ENCODE results near the gene TMEM82. TPM values are rescaled to one million over a fixed set of nuclear protein-coding genes. Genes with fewer than 3 reads are reported as not detected.

Gene TMEM82
- total and polyA plus RNA-seq, 2 of the 13 experiments (the other 11 are each of a cell fraction or from before 2014, with no cell fraction given): 0.24 to 0.97 TPM

DNA sequence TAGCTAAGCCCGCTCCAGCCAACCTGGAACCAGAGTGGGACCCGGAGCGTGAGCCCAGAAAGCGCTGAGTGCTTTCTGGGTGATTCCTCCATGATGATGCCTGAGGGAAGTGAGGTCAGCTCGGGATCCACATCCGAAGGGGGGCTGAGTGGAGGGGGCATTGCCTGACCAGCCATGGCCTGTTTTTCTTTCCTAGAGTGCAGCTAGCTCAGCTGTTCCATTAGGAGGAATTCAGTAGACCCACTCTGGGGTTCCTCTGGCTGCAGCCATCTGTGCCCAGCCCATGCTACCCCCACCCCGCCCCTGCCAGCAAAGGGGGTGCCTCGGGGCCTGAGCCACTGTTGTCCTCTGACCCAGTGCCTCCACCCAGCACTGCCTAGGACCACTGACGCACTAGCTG, 15.8 kb upstream of the TMEM82 start:
- ChIA-PET POLR2A (no interaction called here), CTCF (ENCODE audit: low intra/inter-chr PET ratio, low total read pairs) (no interaction called here)
- H3K4me3 ChIP-seq (replicated peaks in 1 of 3; ENCODE audit: insufficient read depth in 1 of 3, low read depth in 2 of 3, low read length in 3 of 3): no peak overlapping the region
- no TSS peak for BruUV-seq (replicated peaks)
- no peak overlapping the region for H3K9ac ChIP-seq (ENCODE audit: insufficient read depth, low read depth, low read length)
- no peak overlapping the region for H3K4me2 ChIP-seq (ENCODE audit: low read depth, low read length)
- no peak overlapping the region for H2AFZ ChIP-seq (ENCODE audit: low read length)
- no peak for TF ChIP-seq POLR2AphosphoS5 (IDR thresholded peaks at IDR 0.05; ENCODE audit: low read depth, low read length)
- no peak for TF ChIP-seq RFX3 (CRISPR knock-in tag; IDR thresholded peaks at IDR 0.05)
- TF ChIP-seq, protein P1, sequence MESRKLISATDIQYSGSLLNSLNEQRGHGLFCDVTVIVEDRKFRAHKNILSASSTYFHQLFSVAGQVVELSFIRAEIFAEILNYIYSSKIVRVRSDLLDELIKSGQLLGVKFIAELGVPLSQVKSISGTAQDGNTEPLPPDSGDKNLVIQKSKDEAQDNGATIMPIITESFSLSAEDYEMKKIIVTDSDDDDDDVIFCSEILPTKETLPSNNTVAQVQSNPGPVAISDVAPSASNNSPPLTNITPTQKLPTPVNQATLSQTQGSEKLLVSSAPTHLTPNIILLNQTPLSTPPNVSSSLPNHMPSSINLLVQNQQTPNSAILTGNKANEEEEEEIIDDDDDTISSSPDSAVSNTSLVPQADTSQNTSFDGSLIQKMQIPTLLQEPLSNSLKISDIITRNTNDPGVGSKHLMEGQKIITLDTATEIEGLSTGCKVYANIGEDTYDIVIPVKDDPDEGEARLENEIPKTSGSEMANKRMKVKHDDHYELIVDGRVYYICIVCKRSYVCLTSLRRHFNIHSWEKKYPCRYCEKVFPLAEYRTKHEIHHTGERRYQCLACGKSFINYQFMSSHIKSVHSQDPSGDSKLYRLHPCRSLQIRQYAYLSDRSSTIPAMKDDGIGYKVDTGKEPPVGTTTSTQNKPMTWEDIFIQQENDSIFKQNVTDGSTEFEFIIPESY (CRISPR knock-in tag; IDR thresholded peaks at IDR 0.05): no peak
- no peak for TF ChIP-seq NR3C1 (CRISPR knock-in tag; IDR thresholded peaks at IDR 0.05)
- TF ChIP-seq, protein P2, sequence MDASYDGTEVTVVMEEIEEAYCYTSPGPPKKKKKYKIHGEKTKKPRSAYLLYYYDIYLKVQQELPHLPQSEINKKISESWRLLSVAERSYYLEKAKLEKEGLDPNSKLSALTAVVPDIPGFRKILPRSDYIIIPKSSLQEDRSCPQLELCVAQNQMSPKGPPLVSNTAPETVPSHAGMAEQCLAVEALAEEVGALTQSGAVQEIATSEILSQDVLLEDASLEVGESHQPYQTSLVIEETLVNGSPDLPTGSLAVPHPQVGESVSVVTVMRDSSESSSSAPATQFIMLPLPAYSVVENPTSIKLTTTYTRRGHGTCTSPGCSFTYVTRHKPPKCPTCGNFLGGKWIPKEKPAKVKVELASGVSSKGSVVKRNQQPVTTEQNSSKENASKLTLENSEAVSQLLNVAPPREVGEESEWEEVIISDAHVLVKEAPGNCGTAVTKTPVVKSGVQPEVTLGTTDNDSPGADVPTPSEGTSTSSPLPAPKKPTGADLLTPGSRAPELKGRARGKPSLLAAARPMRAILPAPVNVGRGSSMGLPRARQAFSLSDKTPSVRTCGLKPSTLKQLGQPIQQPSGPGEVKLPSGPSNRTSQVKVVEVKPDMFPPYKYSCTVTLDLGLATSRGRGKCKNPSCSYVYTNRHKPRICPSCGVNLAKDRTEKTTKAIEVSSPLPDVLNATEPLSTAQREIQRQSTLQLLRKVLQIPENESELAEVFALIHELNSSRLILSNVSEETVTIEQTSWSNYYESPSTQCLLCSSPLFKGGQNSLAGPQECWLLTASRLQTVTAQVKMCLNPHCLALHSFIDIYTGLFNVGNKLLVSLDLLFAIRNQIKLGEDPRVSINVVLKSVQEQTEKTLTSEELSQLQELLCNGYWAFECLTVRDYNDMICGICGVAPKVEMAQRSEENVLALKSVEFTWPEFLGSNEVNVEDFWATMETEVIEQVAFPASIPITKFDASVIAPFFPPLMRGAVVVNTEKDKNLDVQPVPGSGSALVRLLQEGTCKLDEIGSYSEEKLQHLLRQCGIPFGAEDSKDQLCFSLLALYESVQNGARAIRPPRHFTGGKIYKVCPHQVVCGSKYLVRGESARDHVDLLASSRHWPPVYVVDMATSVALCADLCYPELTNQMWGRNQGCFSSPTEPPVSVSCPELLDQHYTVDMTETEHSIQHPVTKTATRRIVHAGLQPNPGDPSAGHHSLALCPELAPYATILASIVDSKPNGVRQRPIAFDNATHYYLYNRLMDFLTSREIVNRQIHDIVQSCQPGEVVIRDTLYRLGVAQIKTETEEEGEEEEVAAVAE (CRISPR knock-in tag; IDR thresholded peaks at IDR 0.05; ENCODE audit: borderline replicate concordance): no peak
- TF ChIP-seq, protein P3, sequence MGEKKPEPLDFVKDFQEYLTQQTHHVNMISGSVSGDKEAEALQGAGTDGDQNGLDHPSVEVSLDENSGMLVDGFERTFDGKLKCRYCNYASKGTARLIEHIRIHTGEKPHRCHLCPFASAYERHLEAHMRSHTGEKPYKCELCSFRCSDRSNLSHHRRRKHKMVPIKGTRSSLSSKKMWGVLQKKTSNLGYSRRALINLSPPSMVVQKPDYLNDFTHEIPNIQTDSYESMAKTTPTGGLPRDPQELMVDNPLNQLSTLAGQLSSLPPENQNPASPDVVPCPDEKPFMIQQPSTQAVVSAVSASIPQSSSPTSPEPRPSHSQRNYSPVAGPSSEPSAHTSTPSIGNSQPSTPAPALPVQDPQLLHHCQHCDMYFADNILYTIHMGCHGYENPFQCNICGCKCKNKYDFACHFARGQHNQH (CRISPR knock-in tag; IDR thresholded peaks at IDR 0.05): no peak
- no peak for TF ChIP-seq GATAD1 (CRISPR knock-in tag; IDR thresholded peaks at IDR 0.05)
- TF ChIP-seq KMT2A (CRISPR knock-in tag; IDR thresholded peaks at IDR 0.05): no peak
- no peak for TF ChIP-seq CEBPG (CRISPR knock-in tag; IDR thresholded peaks at IDR 0.05)
- TF ChIP-seq, protein P4, sequence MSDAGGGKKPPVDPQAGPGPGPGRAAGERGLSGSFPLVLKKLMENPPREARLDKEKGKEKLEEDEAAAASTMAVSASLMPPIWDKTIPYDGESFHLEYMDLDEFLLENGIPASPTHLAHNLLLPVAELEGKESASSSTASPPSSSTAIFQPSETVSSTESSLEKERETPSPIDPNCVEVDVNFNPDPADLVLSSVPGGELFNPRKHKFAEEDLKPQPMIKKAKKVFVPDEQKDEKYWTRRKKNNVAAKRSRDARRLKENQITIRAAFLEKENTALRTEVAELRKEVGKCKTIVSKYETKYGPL (CRISPR knock-in tag; IDR thresholded peaks at IDR 0.05): no peak
- no peak for TF ChIP-seq ZNF331 (CRISPR knock-in tag; IDR thresholded peaks at IDR 0.05)
- no peak for TF ChIP-seq ZNF143 (CRISPR knock-in tag; IDR thresholded peaks at IDR 0.05)
- TF ChIP-seq, protein P5, sequence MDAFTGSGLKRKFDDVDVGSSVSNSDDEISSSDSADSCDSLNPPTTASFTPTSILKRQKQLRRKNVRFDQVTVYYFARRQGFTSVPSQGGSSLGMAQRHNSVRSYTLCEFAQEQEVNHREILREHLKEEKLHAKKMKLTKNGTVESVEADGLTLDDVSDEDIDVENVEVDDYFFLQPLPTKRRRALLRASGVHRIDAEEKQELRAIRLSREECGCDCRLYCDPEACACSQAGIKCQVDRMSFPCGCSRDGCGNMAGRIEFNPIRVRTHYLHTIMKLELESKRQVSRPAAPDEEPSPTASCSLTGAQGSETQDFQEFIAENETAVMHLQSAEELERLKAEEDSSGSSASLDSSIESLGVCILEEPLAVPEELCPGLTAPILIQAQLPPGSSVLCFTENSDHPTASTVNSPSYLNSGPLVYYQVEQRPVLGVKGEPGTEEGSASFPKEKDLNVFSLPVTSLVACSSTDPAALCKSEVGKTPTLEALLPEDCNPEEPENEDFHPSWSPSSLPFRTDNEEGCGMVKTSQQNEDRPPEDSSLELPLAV (CRISPR knock-in tag; conservative IDR thresholded peaks at IDR 0.05; ENCODE audit: low read depth): no peak
- TF ChIP-seq, protein P6, sequence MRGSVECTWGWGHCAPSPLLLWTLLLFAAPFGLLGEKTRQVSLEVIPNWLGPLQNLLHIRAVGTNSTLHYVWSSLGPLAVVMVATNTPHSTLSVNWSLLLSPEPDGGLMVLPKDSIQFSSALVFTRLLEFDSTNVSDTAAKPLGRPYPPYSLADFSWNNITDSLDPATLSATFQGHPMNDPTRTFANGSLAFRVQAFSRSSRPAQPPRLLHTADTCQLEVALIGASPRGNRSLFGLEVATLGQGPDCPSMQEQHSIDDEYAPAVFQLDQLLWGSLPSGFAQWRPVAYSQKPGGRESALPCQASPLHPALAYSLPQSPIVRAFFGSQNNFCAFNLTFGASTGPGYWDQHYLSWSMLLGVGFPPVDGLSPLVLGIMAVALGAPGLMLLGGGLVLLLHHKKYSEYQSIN (CRISPR knock-in tag; IDR thresholded peaks at IDR 0.05; ENCODE audit: borderline replicate concordance): no peak
- no peaks in the 10 kb centered on the region for H3K4me1 ChIP-seq (ENCODE audit: insufficient read depth, low read length)
- intact Hi-C loops (cut with micrococcal nuclease; ENCODE audit: unreplicated experiment): no loop called here
- in situ Hi-C loops (cut with HindIII; ENCODE audit: extremely low pct_ligation_motif_present, low pct_unique_long_range_greater_than_20kb): no loop called here
- no peak for ATAC-seq
- H3K79me2 ChIP-seq (ENCODE audit: insufficient read depth, low read length): no peaks in the 10 kb centered on the region
- WGBS (ENCODE audit: low lambda C conversion rate): 100% methylated on average over 4 of the region's 9 CpGs
- H3K27ac ChIP-seq (ENCODE audit: extremely low read length, insufficient read depth, low read length): no peak overlapping the region
- DNase-seq (ENCODE audit: low spot score): no peak
- H3K9me3 ChIP-seq (ENCODE audit: low read length): no peaks in the 10 kb centered on the region
- no peaks in the 10 kb centered on the region for H4K20me1 ChIP-seq (ENCODE audit: insufficient read depth, low read length)
- H3K36me3 ChIP-seq (replicated peaks in 1 of 2; ENCODE audit: control insufficient read depth in 1 of 2, insufficient read depth in 2 of 2, low read length in 2 of 2): peaks cover 15 to 45% of the 10 kb centered on the region in 2 experiments; a peak in 4 of 5 replicates
- no peak for FAIRE-seq
- H3K27me3 ChIP-seq (ENCODE audit: control insufficient read depth in 1 of 2, insufficient read depth in 2 of 2, low read length in 2 of 2): no peaks in the 10 kb centered on the region
